Head of caudate nucleus (tissue), 42 donors: ENCODE data around the gene ADH1C.
"Not testable (repeated sequence)": the region's sequence is repeated elsewhere in the genome, so short reads cannot be mapped to it uniquely, and the experiment has no call there.

Source experiments
- DNase-seq, 42 donors: peaks; one replicate each; pipeline versions ENCODE4 v3.0.0 to v3.0.0-alpha.2; 2020 to 2021; ENCODE audit warnings: mixed read lengths in 7 of 42
- intact Hi-C: fragments of 100-400 bp; cut with DNase I; formaldehyde crosslinking; loops from one replicate; pipeline ENCODE4 v1.15.0; 2022

ADH1C gene

DNA sequence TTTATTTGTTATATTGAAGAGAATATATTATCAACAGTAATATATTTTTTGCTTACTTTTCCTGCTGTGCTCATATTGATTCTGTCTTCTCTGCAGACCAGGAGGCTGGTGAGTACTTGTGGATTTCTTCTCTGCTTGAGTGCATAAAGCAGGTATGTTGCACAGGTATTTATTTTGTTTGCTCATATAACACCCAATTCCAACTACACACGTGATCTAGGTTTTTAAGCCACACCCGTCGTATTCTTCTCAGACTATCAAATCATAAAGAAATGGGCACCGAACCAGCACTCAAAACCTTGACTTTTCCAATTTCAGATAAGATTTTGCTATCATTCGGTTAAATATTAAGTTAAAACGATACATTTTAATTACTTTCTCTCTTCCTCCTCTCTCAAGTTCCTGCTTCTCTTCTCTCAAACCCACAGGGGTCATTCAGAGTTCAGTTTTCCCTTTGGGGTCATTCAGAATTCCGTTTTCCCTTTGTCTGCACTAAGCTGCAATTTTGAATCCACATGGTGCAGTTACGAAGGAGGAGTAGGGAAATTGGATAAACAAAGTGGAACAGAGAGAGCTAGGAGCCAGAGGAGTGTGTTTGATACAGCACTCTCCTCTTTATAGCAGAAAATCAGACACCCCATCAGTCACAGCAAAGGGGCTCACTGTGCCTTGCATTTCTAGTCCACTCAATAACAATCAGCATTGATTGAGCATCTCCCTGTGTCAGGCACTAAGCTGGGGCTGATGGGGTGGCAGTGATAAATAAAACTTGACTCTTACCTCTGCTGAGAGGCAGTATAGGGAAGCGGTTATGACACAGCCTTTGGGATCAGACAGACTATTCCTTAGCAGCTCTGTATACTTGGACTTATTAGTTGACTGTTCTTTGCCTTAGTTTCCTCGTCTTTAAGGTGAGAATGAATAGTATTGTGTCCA lies at the start of gene ADH1C:
Gene ADH1C, minus strand, starts transcription at position 145 of the 936 bp plus-strand sequence. Its CDS starts 71 bp downstream, at position 74.
- no peak for DNase-seq
- intact Hi-C loops: no loop called here

- DNase-seq: no peak
- intact Hi-C loops: loop anchor here (10.0 kb wide), 1 partner anchor 286 kb away; no protein-coding TSS in a partner anchor
Measured at GRCh38 chr4:99400831-99401230, 48.3 kb upstream of the ADH1C start.

- intact Hi-C loops: no loop called here
- no peak for DNase-seq
Measured at GRCh38 chr4:99399017-99399416, 46.5 kb upstream of the ADH1C start.

GRCh38 chr4:99395595-99396364 lies 43.2 kb upstream of the ADH1C start:
- DNase-seq: no peak

DNA sequence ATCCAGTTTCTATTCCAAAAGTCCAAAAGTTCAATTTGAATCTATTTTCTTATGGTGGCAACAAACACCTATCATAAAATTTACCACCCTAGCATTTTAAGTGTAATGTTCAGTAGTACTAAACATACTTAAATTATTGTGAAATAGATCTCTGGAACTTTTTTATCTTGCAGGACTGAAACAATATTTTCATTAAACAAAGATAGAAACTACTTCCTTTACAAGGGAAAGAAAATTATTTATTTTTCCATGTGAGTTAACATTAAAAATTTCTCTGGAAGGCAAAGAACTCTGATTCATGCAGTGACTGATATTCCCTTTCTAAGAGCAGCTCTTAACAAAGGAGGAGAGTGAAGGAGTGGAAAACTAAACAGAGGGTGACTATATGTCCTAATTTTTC lies 42.4 kb upstream of the ADH1C start:
- intact Hi-C loops: no loop called here
- no peak for DNase-seq

More at GRCh38 chr4:99395595-99396364, 43.2 kb upstream of the ADH1C start:
- intact Hi-C loops: no loop called here

DNA sequence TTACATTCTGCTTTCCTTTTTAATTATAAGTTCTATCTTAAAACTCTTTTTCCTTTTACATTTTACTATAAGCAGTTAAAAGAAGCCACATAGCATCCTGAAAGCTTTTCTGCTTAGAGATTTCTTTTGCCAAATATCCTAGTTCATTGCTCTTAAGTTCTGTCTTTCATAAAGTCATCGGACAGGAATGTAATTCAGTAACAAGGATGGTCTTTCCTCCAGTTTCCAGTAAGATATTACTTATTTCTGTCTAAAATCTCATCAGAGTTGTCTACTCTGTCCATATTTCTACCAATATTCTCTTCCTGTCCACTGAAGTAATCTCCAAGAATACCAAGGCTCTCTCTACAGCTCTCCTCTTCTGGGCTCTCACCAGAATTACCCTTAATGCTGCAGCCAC lies 37.5 kb upstream of the ADH1C start:
- no peak for DNase-seq
- intact Hi-C loops: no loop called here

- DNase-seq: no peak
- intact Hi-C loops: no loop called here
Measured at GRCh38 chr4:99389606-99390005, 37.1 kb upstream of the ADH1C start.

DNA sequence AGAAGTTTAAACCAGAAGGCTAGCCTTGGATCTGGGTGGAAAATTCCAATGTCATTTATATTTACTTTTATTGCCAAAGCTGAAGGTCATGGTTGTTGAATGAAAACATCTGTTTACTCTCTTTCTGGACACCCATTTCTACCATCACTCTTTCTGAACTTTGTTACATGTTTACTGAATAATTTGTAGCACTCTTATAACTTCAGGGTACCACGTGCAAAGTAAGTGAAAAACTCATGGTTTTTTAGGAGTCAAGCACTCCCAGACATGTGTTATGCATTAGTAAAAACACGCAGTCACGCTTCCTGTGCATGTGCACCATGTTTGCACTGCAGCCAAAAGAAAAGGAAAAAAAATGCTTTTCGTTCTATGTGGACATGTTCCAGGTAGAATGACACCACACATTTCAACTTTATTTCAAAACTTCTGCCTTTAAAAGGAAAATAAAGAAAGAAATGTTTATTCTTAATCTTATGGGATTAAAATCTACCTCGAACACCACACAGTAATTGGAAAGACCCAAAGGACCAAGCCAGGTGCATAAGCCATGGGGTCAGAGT lies 31.4 kb upstream of the ADH1C start:
- no peak for DNase-seq
- intact Hi-C loops: no loop called here

- no peak for DNase-seq
- intact Hi-C loops: no loop called here
Measured at GRCh38 chr4:99383399-99383798, 30.9 kb upstream of the ADH1C start.

DNA sequence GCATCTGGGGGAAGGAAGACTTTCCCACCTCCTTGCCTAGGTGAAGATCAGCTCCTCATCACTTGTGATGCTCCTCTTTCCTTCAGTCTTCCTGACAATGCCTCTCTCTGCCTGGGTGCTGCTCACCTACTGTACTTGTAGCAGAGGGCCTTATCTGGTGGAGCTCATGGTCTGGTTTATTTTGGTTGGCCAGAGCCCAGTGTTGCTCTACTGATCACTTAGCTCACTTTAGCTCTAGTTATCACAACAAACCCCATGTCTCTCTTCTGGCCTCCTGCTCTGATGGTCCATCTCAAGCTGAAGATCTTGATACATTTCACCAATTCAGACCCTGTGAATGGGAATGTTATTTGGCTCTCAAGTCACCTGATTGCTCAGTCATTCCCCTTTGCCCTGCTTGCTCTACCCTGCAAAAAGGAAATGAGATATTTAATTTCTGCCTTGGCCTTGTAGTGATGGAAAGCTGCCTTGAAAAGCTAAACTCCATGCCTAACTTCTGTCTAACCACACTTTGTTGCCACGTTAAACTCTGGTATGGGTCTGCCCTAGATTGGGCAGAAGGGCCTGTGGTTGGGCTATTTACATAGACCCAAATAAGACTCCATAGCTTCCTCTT lies 30.3 kb upstream of the ADH1C start:
- intact Hi-C loops: no loop called here
- DNase-seq: no peak

- intact Hi-C loops: no loop called here
- no peak for DNase-seq
Measured at GRCh38 chr4:99381588-99382175, 29.1 kb upstream of the ADH1C start.

- no peak for DNase-seq
- intact Hi-C loops: no loop called here
Measured at GRCh38 chr4:99379571-99379970, 27.0 kb upstream of the ADH1C start.

DNA sequence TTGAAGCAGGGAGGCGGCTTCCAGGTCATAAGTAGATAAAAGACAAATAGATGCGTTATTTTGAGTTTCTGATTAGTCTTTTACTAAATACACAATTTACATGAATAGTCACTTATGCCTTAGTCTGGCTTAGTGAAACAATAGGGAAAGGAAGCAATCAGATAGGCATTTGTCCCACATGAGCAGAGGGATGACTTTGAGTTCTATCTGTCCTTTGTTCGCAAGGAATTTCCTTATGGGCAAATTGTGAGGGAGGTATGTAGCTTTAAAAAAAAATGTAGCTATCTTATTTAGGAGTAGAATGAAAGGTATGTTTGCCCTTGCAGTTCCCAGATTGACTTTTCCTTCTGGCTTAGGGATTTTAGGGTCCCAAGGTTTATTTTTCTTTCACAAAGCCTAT lies 26.3 kb upstream of the ADH1C start:
- intact Hi-C loops: no loop called here
- no peak for DNase-seq

DNA sequence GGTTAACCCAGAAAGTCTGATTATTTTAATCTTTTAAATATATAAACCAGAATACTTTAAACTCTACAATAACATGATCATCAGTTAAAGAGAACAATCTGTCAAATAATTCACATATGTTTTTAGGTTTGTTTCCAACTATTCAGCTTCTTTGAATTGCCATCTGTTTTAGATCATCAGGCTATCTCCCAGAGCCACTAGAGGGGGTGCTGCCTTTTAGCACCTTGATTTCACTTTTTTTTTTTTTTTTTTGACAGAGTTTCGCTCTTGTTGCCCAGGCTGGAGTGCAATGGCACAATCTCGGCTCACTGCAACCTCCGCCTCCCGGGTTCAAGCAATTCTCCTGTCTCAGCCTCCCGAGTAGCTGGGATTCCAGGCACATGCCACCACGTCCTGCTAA lies 24.8 kb upstream of the ADH1C start:
- intact Hi-C loops, DNase-seq: not testable (repeated sequence)

GRCh38 chr4:99372464-99372863 lies 19.9 kb upstream of the ADH1C start:
- intact Hi-C loops, DNase-seq: not testable (repeated sequence)

DNA sequence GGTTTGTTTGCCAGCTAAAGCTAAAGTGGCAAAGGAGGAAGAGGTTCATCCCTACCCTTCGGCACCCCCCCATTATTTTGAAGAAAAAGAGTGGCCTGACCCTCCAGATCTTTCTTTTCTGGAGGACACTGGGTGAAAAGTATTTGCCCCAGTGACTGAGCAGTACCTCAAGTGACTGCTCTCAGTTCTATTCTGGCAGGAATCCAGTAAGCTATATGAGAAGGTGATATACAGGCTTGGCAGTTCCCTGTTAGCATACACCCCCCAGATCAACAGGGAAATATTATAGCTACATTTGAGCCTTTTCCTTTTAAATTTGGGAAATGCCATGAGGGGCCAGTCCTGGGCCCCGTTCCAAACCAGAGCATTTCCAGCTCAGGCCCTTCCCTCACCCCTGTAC lies 15.3 kb upstream of the ADH1C start:
- intact Hi-C loops: not testable (repeated sequence)

DNA sequence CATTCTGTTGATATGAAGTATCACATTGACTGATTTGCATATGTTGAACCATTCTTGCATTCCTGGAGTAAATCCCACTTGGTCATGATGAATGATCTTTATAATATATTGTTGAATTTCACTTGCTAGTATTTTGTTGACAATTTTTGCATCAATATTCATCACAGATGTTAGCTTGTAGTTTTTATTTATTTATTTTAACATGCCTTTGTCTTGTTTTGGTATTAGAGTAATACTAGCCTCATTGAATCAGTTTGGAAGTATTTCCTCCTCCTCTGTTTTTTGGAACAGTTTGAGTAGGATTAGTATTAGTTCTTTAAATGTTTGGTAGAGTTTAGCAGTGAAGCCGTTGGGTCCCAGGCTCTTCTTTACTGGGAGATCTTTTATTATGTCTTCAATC lies 13.9 kb upstream of the ADH1C start:
- no peak for DNase-seq
- intact Hi-C loops: no loop called here

More for the DNA sequence above, 15.3 kb upstream of the ADH1C start:
- DNase-seq: not testable (repeated sequence)

DNA sequence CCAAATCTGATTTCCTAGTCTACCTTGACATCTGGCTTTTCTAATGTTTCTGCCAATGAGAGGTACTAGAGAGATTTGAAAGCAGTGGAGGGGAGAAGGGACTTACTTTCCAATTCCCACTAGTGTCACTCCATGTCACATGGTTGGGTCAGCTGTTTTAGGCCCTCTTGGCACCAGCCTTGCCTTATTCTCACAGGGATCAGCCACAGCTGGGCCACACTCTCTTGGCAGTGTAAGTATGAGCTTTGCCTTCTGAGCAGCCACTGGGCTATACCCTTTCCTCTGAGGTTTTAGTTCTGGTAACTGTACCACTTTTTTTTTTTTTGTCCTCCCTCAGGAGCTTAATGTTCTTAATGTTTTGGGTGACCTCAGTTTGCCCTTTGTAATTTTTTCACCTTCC lies 10.2 kb upstream of the ADH1C start:
- DNase-seq: no peak
- intact Hi-C loops: no loop called here

- intact Hi-C loops: no loop called here
- DNase-seq: no peak
Measured at GRCh38 chr4:99361899-99362275, 9.3 kb upstream of the ADH1C start.
